ENCODE results near the gene PLEKHH2.

PLEKHH2 gene

DNA sequence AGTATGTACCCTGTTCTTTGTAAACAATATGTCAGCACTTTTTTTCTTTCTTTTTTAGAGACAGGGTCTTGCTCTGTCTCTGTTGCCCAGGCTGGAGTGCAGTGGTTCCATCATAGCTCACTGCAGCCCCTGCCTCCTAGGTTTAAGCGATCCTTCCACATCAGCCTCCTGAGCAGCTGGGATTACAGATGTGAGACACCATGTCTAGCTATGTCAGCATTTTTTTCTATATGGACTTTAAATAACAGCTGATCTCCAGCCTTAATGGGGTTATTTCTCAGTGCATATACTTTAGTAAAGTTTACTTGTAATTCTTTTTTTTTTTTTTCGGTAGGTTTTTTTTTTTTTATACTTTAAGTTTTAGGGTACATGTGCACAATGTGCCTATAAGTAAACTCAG lies 174.9 kb downstream of the PLEKHH2 start:
- DNase-seq (ENCODE audit: low read depth): no peak

DNA sequence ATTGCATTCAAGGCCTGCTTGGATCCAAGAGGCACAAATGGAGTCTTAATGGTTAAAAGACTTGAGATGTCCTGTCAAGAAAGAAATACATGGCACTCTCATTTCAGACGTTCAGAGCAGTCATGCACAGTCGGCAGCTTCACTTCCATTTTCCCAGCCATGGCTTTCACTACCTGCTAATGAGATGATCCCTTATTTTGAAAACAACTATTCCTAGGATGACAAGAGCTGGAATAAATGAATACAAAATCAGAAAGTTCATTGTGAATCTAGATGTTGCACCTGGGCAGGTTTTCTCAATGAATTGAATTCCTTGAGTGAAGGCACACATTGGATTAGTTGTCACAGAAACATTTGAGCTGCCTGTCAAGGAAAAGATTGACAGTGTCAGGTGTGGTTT lies 175.9 kb downstream of the PLEKHH2 start:
- DNase-seq (ENCODE audit: low read depth): no peak

DNA sequence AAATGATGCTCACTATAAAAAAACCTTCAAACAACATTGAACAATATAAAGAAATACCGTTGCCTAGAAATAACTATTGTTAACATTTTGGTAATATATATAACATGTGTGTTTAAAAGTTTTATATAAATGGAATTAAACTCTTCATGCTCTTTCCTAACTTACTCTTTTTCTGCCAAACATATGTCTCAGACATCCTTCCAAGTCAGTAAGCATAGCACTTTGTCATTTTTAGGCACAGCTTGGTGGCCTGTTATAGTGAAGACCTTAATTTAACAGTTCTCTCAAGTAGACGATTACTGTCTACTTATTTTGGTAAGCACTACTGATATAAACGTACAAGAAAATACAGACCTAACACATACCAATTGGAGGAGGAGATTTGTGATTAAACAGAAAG lies 177.7 kb downstream of the PLEKHH2 start:
- no peak for DNase-seq (ENCODE audit: low read depth)
